Measurements from ENCODE around the gene MATCAP1. TPM values are rescaled to one million over a fixed set of nuclear protein-coding genes. Genes with fewer than 3 reads are reported as not detected.

Gene MATCAP1
- total RNA-seq, 1 donor from 2014 or later: 68.4 TPM

DNA sequence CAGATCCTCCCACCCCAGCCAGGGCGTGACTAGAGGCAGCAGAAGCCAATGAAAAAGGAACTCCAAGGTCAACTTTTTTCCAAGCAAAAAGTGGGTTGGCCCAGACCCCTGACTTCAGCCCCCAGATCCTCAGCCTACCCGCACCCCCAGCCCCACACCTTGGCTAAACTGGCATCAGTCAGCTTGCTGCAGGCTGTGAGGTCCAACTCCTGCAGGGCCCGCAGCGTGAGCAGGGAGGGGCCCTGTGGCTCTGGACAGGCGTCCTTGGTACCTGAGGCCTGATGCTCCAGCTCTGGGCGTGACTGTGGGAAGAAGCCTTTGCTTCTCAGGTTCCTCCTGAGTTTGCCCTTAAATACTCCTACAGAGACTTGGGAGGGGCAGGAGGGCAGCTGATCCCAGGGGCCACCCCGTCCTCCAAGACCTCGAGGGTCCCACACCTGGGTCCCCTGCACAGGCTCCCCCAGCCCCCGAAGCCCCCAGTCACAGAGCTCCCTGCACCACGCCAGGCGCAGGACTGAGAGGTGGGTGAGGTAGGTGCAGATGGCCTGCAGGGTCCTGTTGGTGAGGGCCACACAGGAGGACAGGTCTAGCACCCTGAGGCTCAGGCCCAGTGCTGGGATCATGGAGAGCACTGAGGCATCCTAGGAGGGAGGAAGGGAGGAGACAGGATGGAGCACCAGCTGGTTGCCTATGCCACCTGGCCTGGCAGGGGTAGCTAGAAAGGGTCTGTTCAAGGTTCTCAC is 24.6 kb upstream of the MATCAP1 start:
- no peak for DNase-seq (ENCODE audit: low spot score)

DNA sequence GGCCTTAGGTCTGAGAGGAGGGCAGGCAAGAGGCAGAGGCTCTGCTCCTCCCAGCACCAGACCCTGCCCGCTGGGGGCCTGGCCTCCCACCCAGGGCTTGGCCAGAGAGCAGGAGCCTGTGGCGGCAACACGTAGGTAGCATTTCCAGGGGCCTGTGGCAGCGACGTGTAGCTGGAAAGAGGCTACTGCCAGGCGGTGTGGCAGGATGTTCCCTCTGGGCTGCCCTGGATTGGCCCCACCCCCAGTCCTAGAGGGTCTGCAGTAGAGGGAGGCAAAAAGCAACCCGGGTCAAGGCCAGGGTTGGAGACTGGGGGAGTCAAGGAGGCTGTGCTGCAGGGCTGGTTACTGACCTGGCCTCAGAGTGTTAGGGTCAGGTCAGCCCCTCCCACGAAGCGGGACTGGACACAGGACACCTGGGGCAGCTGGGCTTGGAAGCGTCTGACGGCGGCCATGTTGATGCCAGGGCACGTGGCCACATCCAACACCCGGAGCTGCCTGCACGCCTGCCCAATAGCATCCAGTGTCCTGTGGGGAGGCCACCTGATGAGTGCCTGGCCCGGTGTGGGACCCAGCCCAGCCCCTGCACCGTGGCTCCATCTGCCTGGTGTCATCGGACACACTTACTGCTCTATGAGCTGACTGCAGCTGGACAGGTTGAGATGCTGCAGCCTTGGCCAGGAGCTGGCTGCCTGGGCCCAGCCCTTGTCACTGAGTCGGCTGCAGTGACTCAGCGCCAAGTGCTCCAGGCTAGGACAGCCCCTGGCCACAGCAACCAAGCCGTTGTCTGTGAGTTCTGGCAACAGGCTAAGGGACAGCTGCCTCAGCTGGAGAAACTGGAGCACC is 23.7 kb upstream of the MATCAP1 start:
- no peak for DNase-seq (ENCODE audit: low spot score)

DNA sequence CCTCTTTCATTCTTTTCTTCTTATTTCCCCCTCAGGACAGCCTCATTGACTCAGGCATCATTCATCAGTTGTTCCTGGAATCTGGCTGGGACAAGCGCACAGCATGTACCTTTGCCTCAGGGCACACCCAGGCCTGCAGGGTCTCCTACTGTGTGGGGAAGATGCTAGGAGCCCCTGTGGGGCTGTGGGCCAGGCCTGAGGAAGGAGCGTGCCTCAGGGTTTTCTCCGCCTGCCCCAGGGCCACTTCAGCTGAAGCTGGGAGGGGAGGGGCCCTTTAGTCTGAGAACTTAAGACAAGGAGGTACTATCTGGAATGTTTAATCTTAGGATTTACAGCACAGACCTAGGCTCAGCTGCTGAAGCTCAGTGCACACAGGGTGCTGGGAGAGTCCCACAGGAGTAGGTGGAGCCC is 23.1 kb upstream of the MATCAP1 start:
- no peak for DNase-seq (ENCODE audit: low spot score)

DNA sequence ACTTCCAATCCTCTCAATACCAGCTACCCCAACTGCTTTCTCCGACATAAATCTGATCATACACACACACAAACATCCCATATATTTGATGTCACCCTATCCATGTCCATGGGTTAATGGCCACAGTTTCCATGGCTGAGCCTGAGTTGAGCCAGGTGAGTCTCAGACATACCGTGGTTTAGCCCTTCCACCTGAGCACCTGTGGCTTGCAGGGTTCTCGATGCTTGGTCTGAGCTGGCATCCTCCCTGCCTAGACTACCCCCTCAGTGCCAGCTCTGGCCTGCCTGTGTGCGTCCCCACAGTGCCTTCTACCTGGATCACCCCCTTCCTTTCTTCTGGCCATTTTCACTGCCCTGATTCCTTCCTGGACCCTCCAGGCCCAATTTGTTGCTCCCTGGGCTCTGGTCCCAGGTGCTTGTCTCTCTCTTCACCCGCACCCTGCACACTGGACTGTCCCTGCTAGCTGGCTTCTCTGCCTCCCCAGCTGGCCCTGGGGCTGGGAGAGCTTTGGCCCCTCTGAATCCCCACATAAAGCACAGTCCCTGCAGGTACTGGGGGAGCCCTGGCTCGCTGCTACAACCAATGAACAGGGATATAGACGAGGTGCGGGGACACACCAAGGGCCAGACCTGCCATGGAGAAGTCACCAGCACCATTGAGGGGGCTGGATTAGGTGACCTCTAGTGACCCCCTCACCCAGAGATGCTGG is 22.5 kb upstream of the MATCAP1 start:
- no peak for DNase-seq (ENCODE audit: low spot score)

DNA sequence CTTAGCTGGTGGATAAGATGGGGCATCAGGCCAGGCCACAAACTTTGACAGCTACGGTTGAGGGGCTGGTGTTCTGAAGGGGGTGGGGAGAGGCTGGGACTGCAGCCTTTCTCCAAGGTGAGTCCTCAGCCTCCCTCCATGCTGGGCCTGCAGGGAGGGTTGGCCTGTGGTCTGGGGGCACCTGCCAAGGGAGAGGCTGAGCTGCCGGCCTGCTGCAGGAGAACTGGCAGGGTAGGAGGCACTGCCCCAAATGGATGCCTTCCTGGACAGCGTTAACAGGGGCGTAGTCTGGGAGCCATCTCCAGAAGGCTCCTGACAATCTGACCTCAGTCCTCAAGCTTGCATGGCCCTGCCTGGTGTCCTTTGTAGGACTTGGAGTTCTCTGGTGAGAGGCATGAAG is 20.3 kb upstream of the MATCAP1 start:
- DNase-seq (ENCODE audit: low spot score): no peak

DNA sequence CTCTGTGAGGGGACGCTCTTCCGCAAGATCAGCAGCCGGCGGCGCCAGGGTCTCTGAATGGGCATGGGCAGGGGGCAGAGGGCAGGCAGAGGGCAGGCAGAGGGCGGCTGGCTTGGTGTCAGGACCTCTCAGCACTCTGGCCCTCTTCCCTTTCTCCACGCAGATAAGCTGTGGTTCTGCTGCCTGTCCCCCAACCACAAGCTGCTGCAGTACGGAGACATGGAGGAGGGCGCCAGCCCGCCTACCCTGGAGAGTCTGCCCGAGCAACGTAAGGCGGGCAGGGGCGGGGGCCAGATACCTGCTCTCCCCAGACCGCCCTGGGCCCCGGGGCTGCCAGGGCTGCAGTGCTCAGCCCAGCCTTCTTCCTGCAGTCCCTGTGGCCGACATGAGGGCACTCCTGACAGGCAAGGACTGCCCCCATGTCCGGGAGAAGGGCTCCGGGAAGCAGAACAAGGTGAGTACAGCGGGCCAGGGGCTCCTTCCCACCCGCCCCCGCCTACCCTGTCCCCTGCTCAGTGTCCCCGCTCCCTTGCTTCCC is 19.3 kb upstream of the MATCAP1 start:
- no peak for DNase-seq (ENCODE audit: low spot score)

DNA sequence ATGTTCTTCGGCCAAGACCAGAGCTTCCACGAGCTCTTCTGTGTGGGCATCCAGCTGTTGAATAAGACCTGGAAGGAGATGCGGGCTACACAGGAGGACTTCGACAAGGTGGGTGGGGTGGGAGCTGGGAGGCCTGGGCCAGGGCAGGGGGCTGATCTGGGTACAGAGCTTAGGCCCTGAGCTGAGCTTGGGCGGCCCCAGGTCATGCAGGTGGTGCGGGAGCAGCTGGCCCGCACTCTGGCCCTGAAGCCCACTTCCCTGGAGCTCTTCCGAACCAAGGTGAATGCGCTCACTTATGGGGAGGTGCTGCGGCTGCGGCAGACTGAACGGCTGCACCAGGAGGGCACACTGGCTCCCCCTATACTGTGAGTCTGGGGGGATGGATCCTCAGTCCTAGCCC is 18.7 kb upstream of the MATCAP1 start:
- DNase-seq (ENCODE audit: low spot score): no peak

DNA sequence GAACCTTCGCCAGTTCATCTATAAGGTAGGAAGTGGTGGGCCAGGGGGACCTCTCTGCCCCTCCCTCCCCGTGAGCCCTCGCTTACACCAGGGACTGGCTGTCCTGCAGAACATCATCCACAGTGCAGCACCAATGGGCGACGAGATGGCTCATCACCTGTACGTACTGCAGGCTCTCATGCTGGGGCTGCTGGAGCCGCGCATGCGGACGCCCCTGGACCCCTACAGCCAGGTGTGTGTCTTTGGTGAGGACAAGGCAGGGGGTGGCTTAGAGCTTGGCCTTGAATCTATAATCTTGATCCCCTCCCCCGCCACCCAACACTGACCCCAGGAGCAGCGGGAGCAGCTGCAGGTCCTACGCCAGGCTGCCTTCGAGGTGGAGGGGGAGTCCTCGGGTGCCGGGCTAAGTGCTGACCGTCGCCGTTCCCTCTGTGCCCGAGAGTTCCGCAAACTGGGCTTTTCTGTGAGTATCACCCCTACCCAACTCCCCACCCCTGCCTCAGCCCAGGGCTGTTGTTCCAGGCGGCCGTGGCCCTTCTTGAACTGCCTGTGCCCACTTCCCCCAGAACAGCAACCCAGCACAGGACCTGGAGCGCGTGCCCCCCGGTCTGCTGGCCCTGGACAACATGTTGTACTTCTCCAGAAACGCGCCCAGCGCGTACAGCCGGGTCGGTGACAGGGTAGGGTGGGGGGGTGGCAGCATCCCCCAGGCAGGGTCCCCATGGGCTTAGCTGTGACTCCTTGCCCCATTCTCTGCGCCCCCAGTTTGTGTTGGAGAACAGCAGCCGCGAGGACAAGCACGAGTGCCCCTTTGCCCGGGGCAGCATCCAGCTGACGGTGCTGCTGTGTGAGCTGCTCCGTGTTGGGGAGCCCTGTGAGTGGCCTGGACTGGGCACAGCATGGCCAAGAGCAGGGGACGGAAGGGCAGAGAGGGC is 17.9 kb upstream of the MATCAP1 start:
- no peak for DNase-seq (ENCODE audit: low spot score)

DNA sequence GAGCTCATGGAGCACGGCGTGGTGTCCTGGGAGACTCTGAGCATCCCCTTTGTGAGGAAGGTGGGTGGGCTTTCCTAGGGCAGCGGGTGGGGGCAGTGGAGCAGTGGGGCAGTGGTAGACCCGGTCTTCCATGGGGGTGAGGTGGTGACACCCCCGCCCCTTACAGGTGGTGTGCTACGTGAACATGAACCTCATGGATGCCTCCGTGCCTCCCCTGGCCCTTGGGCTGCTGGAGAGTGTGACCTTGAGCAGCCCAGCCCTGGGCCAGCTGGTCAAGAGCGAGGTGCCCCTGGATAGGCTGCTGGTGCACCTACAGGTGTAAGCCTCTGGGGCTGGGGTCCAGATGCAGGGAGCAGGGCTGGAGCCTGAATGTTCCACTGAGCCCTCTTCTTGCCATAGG is 16.7 kb upstream of the MATCAP1 start:
- no peak for DNase-seq (ENCODE audit: low spot score)

DNA sequence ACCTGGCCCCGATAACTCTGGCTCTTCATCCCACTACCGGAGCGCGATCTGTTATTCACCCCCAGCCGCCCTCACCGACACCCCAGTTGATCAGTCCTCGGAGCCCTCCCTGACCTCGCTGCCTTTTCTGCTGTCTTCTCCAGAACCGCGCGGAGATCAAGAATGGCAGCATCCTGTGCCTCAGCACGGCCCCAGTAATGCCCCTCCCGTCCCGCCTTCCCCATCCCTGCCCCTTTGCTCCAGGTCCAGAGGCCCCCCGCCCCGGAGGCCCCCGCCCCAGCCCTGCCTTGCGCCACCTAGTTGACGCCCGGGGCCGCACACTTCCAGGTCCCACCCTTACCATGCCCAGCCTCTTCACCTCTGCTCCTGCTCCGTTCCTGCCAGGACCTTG is 16.0 kb upstream of the MATCAP1 start:
- DNase-seq (ENCODE audit: low spot score): no peak

DNA sequence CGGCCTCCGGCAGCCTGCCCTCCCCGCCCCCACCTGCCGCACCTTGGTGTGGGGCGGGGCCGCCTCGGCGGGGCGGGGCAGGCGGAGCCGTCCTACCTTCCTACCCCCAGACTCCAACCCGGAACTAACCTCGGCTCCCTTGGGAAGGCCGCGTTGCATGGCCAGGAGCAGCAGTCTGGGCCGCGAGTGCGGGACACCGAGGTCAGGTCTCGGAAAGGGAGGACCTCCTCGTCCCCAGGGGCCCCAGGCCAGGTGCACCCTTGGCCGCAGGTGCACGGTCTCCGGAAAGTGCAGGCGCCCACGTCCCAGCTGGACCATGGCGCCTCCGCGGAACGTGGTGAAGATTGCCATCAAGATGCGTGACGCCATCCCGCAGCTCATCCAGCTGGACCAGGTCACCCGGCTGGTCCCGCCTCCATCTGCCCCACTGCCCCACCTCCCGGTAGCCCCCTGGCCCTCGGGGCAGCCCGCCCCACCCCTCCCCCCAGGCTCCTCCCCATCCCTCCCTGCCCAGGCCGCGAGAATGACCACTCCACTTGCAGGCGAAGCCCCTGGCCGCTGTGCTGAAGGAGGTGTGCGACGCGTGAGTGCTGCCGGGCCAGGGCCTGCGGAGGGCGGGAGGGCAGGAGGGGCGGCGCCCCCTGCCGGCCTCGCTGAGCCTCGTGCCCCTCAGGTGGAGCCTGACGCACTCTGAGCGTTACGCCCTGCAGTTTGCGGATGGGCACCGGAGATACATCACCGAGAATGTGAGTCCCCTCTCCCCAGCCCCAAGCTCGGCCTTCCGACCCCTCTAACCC is 15.4 kb upstream of the MATCAP1 start, which contains the start of gene ELMO3:
Gene ELMO3, plus strand, starts transcription at position 121 of the 797 bp plus-strand sequence. Its CDS starts 196 bp downstream, at position 317.
- DNase-seq (ENCODE audit: low spot score): peak; percentile 65

DNA sequence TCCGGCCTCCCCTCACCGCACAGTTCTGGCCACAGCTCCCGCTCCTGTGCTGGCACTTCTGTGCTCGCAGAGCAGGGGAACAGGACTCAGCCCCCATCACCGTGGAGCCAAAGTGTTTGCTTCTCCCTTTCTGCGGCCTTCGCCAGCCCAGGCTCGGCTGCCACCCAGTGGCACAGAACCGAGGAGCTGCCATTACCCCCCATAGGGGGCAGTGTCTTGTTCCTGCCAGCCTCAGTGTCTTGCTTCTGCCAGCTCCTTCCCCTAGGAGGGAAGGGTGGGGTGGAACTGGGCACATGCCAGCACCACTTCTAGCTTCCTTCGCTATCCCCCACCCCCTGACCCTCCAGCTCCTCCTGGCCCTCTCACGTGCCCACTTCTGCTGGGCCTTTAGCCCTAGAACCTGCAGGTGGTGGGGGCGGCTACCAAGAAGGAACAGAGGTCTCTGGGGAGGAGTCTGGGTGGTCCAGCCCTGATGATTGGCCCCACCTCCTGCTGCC is 14.5 kb upstream of the MATCAP1 start:
- peak; percentile 60 for DNase-seq (ENCODE audit: low spot score)

DNA sequence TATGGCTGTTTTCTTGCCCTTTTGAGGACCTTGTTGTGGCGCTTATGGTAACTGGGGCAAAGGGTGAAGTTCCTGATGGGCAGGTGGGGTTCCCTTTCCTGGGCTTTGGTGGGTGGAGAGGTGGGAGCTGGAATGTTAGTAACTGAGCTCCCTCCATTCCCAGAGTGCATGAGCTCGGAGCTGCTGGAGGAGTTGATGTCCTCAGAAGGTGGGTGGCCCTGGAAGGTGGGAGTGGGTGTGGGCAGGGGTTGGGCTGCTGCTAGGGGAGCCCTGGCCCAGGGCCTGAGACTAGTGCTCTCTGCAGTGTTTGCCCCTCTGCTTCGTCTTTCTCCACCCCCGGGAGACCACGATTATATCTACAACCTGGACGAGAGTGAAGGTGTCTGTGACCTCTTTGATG is 13.9 kb upstream of the MATCAP1 start:
- DNase-seq (ENCODE audit: low spot score): no peak

DNA sequence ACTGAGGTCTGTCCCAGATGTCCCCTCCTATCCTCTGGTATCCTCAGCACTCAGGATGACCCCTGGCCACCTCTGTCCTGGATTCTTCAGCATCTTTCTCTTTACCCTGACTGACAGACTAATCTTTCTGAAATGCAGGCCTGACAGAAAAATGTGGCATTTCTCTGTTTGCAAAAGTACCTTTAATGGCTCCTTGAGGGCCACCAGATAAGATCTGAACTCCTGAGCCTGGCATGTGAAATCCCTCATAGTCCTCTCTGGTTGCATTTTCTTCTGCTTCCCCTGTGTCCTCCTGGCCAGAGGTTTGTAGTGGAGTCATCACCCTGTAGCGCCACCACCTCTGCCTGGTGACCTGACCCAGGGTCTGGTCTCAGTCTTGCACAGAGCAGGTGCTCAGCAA is 13.1 kb upstream of the MATCAP1 start:
- no peak for DNase-seq (ENCODE audit: low spot score)

DNA sequence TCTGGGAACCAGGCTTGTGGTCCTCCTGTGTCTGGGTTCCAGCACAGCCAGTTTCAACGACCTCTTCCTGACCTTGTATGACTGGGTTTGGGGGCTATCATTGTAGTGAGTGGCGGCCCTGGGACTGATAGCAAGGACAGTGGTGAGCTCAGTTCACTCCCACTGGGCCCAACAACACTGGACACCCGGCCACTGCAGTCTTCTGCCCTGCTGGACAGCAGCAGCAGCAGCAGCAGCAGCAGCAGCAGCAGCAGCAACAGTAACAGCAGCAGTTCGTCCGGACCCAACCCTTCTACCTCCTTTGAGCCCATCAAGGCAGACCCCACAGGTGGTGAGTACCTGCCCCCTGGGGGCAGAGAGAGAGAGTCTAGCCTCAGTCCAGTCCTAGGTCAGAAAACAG is 11.9 kb upstream of the MATCAP1 start:
- DNase-seq (ENCODE audit: low spot score): no peak

DNA sequence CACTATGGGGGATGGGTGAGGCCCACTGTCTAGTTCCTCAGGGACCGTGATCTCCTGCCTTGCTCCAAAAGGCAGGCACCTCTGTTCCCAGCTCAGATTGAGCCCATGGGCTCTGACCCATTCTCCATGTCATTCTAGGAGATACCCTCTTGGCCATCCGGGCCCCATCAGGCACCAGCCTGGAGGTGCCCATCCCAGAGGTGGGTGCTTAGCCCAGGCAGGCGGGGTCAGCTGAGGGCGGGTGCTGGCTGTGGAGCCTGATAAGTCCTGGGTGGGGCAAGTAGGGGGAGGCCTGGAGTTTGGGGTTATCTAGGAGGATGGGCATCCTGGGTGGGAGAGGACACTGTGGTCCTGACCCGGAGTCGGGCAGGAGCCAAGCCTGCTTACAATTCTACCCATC is 10.5 kb upstream of the MATCAP1 start:
- DNase-seq (ENCODE audit: low spot score): no peak

DNA sequence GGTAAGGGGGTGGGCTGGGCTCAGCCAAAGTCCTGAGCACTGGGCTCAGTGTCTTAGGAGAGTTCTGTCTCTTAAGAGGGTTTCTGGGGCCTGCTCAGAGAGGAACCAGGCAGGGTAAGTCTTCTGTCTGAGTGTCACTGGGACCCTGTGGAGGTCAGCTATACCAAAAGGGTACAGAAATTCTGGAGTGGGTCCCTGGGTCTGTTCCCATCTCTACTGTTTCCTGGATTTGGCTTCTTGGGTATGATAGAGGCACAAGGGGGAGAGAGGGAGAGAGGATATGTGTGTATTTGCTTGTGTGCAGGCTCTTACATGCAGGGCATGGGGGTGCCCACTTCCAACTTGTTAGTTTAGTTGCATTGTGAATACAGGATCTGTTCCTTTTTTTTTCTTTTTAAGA is 9.8 kb upstream of the MATCAP1 start:
- DNase-seq (ENCODE audit: low spot score): no peak

DNA sequence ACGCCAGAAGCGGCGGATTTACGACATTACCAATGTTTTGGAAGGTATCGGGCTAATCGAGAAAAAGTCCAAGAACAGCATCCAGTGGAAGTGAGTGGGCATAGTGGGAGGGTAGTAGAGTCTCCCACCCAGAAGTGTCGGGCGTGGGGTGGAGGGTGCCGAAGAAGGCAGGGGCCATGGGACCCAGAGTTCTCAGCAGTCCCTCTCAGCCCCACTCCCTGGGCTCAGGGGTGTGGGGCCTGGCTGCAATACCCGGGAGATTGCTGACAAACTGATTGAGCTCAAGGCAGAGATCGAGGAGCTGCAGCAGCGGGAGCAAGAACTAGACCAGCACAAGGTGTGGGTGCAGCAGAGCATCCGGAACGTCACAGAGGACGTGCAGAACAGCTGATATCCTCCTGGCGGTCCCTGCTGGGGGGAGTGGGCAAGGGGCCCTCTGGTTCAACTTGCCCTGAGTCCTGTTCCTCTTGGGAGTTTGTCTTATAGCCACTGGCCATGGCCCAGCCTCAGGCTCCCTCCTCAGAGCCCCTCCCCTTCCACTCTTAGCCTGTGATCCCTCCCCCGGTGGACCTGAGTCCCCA is 9.1 kb upstream of the MATCAP1 start:
- no peak for DNase-seq (ENCODE audit: low spot score)

DNA sequence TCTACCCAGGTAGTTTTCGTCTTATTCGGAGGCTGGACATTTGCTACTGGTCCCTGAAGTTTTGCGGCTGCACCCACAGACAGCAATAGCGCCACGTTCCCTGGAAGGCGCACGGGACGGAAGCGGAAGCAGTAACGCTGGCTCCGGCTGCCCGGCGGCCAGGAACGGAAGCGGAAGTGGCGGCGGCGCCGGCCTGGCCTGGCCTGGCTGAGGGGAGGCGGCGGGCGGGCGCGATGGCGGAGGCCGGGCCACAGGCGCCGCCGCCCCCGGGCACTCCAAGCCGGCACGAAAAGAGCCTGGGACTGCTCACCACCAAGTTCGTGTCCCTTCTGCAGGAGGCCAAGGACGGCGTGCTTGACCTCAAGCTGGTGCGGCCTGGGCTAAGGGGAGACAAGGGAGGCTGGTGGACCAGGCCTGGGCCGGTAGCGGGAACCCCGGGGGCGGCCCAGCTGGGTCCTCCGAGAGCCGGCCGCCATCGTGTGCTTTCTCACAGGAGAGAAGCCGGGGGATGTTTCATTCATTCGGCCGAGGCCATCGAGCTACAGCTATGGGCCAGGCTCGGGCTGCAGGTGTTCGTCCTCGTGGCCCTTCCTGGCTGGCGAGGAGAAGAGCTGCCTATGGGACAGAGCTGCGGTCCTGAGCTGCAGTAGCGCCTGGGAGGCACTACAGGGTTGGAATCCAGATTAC is 8.4 kb upstream of the MATCAP1 start, which contains the start of gene E2F4:
Gene E2F4, plus strand, starts transcription at position 161 of the 687 bp plus-strand sequence. Its CDS starts 73 bp downstream, at position 234.
- peak; percentile 91 for DNase-seq (ENCODE audit: low spot score)
